Effector CD8-positive, alpha-beta T cell (primary cell): ENCODE data around the gene SETD6.

Source experiments
- DNase-seq: peaks from one replicate; lab custom pipeline; 2025; lab: John Stamatoyannopoulos, UW

The SETD6 gene

DNA sequence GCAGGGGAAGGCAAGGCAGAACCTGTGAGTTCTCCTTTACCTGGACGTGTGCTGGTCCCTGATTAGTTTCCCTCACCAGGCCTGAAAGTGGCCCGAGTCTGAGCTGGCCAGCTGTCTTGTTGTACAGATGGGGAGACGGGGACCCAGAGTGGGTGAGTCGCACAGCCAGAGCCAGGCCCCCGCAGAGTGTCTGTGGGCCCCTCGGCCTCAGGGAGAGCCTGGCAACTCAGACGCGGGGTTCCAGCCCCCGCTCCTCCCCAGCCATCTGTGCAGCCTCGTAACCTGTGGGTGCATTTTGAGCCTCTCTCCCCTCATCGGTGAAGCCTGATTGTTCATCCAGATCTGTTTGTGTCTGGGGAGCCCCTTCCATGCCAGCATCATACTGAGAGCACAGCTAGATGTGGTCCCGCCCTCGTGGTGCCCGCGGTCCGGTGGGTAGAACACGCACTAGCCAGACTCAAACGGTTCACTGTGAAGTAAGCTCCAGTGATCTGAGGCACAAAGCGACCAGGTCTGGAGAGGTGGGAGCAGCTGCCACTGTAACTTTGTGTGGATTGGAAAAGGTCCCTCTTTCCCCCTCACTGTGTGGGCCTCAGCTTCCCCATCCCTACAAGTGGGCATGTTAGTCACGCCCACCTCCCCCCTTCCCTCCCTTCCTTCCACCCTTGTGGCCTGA, 21.4 kb upstream of the SETD6 start:
- no peak for DNase-seq

DNA sequence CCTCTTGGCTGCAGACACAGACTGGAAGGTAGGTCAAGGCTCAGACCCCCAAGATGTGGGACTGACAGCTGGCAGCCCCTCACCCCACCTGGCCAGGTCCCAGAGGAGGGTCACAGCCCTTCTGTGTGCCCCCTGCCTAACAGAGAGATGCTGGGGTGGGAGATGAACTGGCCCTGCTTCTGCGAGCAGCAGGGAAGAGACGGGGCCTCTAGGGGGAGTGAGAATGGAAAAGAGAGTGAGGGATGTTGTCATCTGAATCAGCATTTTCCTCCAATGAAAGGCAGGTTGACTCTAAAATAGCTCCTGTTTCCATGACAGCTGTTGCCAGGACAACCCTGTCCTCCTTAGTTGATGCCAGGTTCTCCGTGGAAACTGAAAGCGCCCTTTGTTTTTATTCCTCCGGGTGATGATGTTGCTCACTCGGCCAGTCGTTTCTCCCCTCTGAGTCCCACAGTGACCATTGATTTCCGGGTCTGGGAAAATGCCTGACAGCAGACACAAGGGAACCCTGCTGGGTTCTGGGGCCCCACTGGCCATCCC, 20.3 kb upstream of the SETD6 start:
- peak; percentile 15 for DNase-seq

DNA sequence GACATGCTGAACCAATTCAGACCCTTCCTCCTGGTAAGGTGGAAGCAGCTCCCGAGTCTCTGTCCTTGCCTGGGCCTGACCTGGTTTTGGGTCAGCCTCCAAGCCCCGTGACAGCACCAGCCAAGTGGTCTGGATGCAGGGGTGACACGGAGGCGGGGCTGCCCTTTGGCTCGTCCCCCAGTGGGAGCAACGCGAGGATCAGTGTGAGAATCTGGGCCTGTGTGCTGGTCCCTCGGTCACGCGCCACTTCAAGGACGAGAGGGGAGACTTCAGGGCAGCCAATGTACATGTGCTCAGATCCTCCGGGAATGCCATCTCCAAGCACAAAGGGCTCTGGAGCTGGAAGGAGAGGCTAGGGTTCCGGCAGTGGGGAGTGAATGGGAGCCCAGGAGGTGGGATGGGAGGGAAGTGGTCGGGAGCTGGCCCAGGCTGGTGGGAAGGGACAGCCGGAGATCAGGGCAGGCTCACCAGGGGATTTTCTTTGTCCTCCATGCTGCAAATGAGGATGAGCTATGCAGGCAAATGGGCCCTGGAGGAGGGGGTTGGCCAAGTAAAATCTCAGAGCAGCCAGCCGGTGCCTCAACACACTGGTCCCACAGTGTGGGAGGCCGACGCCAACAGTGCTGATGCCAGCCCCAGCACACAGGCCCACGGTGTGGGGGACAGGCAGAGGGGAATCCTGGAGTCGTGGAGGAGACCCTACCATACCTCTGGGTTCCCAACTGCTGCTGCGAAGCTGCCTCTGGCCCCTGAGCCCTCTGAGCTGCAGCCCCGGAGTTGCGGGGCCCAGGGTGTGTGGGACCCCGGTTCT, 19.6 kb upstream of the SETD6 start:
- no peak for DNase-seq

DNA sequence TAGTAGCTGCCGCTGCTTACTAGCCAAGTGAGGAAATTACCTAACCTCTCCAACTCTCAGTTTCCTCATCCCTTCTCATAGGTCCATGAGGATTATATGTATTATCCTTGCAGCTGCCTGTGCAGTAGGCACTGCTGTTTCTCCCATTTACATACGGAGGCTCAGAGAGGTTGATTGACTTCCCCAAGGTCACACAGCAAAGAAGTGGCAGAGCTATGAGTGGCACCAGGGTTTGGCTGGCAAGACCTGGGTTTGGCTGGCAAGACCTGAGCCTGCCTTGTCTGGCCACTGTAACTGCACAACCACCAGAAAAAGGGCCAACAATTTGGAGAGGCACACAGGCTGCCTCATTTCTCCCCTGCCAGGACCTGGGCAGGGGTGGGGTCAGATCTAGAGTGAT, 17.8 kb upstream of the SETD6 start:
- DNase-seq: no peak

DNA sequence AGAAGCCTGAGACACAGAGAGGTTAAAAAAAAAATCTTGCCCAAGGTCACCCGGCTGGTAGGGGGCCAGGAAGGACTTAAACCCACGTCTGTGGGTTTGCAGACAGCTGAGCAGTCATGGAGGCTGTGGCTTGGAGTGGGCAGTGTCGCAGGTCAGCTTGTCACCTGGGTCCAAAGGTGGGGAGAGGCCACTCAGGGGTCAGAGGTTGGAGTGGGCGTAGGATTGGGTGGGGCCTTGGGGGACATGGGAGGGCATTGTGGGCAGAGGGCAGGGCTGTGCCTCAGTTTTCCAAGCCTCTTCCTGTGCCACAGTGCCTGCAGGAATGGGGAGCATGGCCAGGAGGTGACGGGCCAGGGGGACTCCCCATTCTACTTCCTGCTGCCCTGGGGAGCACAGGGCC, 17.4 kb upstream of the SETD6 start:
- DNase-seq: no peak

DNA sequence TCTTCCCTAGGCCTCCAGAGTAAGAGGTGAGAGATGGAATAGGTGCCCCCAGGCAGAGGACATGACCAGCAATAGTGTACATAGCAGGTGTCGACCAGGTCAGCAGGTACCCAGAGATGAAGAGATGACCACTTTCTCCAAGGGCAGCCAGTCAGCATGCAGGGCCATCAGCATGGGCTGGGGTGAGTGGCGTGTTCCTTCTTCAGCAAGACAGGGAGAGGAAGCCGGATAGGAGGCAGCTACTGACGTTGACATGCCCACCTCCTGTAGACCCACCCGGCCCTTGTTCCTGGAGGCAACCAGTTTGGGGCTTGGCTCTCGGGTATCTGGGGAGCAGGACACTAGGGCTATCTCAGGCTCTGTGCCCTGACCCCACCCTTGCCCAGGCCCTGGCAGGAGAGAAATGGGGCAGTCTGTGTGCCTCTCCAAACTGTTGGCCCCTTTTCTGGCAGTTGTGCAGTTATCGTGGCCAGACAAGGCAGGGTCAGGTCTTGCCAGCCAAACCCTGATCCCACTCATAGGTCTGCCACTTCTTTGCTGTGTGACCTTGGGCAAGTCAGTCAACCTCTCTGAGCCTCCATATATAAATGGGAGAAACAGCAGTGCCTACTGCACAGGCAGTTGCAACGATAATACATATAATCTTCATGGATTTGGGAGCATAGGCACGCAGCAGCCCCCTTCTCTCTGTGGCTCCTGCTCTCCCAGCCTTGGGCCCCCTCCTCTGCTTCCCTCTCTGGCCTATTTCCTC, 16.8 kb upstream of the SETD6 start:
- DNase-seq: no peak

DNA sequence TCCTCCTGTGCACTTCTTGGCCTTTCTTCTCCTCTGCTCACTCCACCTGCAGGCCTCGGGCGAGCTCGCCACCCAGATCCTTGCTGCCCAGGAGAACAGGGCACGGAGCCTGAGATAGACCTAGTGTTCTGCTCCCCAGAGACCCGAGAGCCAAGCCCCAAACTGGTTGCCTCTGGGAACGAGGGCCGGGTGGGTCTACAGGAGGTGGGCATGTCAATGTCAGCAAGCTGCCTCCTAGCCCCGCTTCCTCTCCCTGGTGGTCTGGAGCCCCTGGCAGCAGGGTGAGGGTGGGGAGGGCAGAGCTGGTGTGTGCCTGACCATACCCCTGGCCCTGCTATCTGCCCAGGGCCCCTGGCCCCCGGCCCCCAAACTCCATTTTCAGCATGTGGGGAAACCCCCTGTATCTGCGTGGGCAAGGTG, 16.2 kb upstream of the SETD6 start:
- no peak for DNase-seq

DNA sequence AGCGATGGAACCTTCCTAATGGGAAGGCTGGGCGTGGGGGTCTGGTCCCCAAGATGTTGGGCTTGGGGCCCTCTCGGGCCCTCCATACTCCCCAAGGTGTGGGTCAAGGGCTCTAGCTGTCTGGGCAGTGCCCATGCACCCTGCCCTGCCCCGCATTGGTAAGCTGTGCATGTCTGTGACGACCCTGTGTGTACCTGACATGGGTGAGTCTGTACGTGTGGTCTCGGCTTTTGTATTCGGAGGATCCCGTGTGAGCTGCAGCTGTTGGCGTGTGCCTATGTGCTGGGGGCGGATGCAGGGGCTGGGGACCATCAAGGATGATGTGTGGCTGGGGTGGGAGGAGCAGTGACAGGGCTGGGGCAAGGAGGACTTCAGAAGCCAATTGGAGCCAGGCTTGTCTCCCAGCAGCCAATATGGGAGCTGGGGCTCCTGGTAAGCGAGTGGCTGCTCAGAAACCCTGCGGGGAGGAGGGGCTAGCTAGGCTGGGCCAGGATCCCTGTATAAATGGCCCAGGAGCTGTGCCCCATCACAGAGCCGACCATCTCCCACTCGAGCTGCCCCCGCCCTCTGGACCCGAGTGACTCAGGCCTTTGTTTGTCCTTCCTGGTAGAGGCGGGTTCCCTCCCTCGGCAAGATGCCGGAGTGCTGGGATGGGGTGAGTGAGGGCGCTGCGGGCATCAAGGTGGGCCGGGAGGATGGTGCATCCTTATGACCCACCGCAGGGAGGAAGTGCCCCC, 15.5 kb upstream of the SETD6 start, which contains the start of gene NDRG4:
Gene NDRG4, plus strand, starts transcription at position 529 of the 737 bp plus-strand sequence. Its CDS starts 106 bp downstream, at position 635.
- peak; percentile 35 for DNase-seq

DNA sequence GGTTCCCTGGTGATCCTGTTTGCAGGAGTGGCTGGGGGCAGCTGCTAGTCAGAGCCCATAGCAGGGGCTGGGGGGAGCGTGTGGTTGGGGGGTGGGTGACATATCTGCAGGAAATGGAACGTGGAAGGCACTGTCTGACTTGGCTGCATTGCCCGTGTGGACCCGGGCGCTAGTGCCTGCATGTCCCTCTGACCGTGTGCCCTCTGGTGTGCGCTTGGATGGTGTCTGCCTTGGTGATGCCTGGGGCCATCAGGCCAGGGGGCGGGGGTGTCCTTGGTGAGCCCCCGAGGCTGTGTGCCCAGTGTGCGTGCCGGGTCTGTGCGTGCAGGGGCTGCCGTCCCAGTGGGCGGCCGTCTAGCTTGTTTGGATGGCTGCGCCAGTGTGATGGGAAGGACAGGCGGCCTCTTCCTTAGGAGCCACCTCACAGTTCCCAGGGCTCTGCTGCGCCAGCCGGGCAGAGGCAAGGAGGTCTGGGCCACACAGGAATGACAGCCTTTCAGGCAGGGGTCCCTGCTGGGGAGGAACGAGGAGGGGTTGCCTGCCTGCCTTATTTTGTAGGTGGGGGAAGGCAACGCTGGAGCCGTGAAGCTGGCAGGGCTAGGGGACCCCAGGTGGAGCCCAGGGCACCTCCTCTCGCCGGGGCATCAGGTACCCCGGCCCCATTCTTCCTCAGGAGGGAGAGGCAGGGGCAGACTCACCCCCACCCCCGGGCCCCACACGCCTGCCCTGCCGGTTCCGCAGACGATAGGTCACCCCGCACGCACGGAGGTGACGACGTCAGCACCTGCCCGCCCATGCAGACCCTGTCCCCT, 14.7 kb upstream of the SETD6 start:
- DNase-seq: peak; percentile 30

DNA sequence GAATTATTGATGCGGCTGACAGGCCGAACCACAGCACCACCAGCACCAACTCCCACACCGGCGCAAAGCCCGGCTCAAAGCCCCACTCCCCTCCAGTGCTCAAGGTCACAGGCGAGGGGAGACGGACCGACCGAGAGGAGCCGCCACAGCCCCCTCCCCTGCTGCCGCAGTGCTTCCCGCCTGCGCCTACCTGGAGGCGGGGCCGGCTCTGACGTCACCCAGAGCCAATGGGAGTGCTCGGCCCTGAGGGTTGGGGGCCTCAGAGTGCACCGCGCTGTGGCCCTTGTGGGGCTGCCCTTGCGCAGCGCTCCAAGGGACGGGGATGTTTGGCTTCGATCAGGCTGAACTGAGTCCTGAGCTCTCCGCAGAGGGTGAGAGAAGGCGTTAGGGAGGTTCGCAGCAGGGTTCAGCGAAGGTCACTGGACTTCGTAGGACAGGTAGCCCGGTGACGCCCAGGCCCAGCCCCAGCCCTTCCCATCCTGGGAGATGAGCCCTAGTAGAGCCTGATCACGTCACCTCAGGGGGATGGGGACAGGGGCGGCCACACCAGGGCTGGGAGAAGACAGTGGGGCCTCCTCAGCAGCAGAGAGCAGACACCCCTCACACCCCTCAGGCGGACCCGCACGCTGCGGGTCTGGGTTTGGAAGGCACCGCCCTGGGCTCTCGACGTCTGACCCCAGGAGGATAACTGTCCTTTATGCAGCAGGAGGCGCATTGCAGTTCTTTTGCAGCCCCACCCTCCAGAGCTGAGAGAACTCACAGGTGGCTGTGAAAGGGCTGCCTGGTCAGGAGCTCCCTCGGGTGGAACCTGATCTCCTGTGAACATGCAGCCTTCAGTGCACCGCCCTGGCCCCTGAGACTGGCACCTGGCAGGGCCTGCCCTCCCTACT, 13.8 kb upstream of the SETD6 start:
- DNase-seq: peak; percentile 51

DNA sequence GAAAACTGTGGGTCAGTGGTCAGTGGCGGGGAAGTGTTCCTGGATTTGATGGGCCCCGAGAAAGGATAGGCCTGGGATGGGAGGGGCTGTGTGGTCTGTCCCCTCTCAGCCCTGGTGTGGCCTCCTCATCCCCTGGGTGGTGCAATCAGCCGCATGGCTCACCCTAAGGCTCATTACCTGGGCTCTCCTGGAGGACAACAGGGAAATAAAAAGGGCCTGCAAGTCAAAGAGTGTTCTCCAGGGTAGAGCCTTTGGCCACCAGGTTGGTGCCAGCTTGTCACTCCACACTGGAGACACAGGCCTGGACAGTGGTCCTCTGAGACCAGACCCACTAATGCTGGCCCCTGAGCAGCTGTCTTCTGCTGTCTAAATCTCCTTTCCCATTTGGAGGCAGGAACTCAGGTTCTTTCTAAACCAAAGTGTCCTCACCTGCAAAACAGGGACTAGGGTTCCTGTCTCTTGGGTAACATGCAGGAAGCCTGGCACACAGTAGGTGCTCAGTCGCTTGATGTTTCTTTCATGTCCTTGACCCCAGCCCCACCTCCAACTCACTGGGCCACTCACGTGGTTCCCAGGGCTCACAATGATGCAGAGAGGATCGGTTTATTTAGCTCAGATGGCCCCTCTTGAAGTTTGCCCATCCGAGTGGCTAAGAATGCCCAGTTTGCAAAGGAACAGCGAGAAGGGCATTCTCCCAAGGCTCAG, 12.9 kb upstream of the SETD6 start:
- DNase-seq: no peak

DNA sequence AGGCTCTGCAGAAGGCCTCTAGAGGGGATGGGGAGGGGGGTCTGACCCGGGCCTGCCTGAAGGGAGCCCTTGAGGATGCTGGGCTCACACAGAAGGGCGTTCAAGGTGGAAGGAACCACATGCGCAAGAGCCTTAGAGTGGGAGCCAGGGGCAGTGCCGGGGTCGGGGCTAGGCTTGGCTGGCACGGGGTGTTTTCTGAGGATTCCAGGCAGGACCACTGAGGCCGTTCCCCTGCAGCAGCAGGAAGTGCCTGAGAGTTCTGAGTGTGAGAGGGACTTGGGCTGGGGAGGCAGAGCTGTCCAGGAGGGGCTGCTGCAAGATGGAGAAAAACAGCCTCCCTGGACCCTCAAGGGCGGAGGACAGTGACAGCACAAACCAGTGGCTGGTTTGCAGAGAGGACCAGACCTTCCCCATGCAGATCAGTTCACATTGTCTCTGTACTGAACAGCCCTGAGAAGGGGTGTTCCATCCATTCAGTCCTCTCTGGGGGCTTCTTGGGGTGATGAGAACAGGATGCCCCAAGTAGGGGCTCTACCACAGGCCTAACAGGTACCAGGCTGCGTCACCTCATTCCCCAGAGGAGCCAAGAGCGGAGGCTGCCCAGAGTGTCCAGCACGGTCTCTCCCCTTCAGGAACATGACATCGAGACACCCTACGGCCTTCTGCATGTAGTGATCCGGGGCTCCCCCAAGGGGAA, 12.0 kb upstream of the SETD6 start:
- DNase-seq: no peak

DNA sequence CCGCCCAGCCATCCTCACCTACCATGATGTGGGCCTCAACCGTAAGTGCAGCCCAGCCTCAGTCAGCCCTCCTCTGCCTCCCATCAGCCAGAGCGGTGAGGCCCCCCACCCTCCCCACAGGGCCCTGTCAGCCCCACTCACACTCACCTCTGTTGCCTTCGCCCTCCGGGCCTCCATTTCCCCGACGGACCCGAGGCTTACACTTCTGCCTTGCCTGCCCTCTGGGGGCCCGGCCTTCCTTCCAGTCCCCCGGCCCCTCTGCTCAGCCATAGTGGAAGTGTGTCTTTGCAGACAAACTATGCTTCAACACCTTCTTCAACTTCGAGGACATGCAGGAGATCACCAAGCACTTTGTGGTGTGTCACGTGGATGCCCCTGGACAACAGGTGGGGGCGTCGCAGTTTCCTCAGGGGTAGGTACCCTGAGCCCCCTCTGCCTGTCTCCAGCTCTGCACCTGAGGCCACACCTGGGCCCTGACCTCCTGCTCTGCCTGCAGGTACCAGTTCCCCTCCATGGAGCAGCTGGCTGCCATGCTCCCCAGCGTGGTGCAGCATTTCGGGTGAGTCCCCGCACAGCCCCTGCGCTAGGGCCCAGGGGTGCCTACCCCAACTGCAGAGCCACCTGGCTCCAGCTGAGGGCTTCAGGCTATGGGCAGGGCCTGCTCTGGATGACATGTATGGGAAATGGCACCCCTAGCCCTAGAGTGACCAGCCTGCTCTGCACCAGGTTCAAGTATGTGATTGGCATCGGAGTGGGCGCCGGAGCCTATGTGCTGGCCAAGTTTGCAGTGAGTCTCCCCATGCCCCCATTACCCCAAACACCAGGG, 11.2 kb upstream of the SETD6 start:
- DNase-seq: no peak

DNA sequence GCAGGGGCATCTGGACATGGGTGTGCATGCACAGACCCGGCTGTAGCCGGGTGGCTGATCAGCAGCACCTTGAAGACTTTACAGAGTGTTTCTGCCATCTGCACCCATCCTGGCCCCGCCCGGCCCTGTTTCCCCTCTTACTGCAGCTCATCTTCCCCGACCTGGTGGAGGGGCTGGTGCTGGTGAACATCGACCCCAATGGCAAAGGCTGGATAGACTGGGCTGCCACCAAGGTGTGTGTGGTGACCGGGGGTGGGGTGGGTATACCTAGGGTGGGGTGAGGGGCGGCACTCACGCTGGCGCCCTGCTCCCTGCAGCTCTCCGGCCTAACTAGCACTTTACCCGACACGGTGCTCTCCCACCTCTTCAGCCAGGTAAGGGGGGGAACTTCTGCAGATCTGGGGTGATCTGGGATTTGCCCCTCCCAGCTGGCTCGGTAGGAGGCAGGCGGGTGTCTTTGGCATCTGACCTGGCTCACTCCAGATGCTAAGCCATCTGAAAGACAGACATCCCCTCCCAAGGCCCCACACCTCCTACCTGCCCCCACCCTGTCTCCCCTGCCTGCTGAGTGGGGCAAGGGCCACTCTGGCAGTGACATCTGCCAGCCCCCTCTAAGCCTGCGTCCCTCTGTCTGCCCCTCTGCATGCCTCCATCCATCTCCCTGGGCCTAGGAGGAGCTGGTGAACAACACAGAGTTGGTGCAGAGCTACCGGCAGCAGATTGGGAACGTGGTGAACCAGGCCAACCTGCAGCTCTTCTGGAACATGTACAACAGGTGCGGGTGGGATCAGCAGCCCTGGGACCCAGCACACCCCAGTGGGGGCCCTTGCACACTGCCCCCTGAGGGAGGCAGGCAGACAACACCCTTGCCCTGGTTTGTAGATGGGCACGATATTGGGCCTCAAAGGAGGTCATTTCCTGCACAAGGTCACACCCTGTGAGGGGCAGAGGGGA, 8.8 kb upstream of the SETD6 start:
- no peak for DNase-seq

DNA sequence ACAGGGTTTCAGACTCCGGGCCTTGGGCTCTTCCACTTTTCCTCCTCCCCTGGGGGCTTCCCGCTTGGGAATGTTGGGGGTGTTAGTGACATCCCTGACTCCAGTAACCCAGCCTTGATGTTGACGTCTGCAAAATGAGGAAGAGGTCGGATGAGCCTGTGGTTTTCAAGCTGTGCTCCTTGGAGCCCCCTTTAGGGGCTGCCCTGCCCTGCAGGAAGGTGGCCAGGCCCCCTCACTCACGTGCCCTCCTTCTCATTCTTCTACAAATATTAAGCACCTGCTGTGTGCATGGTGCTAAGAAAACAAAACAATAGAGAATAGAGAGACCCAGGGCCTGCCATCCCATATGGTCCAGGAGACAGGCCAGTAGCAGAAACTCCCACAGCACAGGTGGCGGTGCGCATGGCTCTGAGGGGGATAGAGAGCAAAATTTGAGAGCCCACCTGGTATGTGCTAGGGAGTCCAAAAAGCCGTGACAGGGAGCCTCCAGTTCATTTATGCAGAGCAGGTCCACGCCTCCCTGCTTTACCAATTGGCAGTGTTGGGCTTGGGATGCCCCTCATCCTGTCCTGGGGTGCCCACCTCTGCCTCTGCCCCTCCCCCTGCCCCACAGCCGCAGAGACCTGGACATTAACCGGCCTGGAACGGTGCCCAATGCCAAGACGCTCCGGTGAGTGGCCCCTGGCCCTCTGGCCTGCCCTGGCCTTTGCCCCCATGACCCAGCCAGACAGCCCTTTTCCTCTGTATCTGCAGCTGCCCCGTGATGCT, 7.9 kb upstream of the SETD6 start:
- DNase-seq: no peak
